Activated T-helper 2 cell treated with anti-CD3 and anti-CD28 coated beads, Interferon-gamma antibody, Interleukin-2, Interleukin-4, amounts not matched to agents 10 μg/mL and 5 μg/mL and 100 μg/mL, durations not matched to agents 14 hours and 24 hours and 36 hours (primary cell): ENCODE measurements around the gene EZR. TPM values are rescaled to one million over a fixed set of nuclear protein-coding genes. Genes with fewer than 3 reads are reported as not detected.

ENCODE experiments used
- DNase-seq: peaks from one replicate; pipeline ENCODE4 v3.0.0; 2021; ENCODE audit warnings: low spot score
- H3K27ac Mint-ChIP-seq: one replicate; pipeline ENCODE4 v1.8.0; 2021; ENCODE audit warnings: mixed read lengths
- H3K27me3 Mint-ChIP-seq: one replicate; pipeline ENCODE4 v1.8.0; 2021; ENCODE audit warnings: low read depth, mixed read lengths
- H3K36me3 Mint-ChIP-seq: one replicate; pipeline ENCODE4 v1.8.0; 2021; ENCODE audit warnings: low read depth, mixed read lengths
- H3K4me1 Mint-ChIP-seq: one replicate; pipeline ENCODE4 v1.8.0; 2021; ENCODE audit warnings: low read depth, mixed read lengths
- H3K4me3 Mint-ChIP-seq: one replicate; pipeline ENCODE4 v1.8.0; 2021; ENCODE audit warnings: low read depth, mild to moderate bottlenecking, moderate library complexity, mixed read lengths
- H3K9me3 Mint-ChIP-seq: one replicate; pipeline ENCODE4 v1.8.0; 2021; ENCODE audit warnings: mixed read lengths
- intact Hi-C: fragments of 100-400 bp; cut with micrococcal nuclease; formaldehyde crosslinking; loops from one replicate; pipeline ENCODE4 v1.15.1; 2023
- total RNA-seq: library from RNA; stranded (reverse); gene quantifications from 2 replicates; pipeline ENCODE4 v1.2.3, GENCODE V29; 2022

Gene EZR
- total RNA-seq, result 204 and 206 TPM in 2 replicates

DNA sequence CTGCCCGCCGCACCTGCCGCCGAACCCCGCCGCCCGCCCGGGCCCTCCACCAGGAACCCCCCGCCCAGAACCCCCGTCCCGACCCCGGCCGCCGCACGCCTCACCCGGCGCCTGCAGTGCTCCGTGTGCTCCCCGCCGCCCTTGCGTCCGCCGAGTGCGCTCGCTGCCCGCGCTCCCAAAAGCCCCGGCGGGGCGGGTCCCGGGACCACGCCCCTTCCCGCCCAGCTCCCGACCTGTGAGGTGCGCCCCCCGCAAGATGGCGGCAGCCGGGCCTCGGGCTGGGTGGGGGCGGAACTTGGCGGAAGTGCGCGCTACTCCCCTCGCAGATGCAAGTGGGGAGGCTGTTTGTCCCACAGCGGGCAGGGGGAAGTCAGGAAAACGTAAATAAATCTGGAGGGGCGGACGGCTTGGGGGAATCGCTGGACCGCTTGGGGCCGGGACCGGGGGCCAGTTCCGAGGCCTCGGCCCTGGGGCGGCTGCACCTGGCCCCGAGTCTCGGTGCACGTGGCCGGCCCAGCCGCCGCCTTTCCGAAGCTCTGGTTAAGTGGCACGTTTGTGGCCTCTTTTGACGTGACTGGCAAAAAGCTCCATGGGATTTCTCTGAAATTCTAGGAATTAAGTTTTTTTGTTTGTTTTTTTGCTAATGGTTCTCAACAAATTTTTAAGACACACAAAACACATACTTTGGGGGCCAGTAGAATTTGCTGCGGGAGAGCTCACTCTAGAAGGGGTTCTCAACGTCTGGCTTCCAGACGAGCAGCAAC lies at the start of gene EZR:
EZR (minus strand) TSS at position 156 of the 764 bp plus-strand sequence. CDS start 1,275 bp downstream, outside the sequence.
- H3K9me3 Mint-ChIP-seq, result no peaks in the 10 kb centered on the region

GRCh38 chr6:158868122-158868480 lies 48.9 kb upstream of the EZR start:
- DNase-seq, result no peak
- no peak overlapping the region for H3K27ac Mint-ChIP-seq
- no peak overlapping the region for H3K4me3 Mint-ChIP-seq
- no peaks in the 10 kb centered on the region for H3K36me3 Mint-ChIP-seq
- intact Hi-C loops, result no loop called here
- no peaks in the 10 kb centered on the region for H3K9me3 Mint-ChIP-seq
- H3K4me1 Mint-ChIP-seq, result peaks cover 32% of the 10 kb centered on the region
- H3K27me3 Mint-ChIP-seq, result peaks cover 2% of the 10 kb centered on the region

More for the DNA sequence above, at the start of gene EZR:
- Mint-ChIP-seq H3K4me3 (peak within 1 kb of the TSS; percentile 99), H3K4me1 (peaks cover 41% of the 10 kb centered on the region), H3K27me3 (no peaks in the 10 kb centered on the region), H3K27ac (peak within 1 kb of the TSS; percentile 89), H3K36me3 (peaks cover 38% of the 10 kb centered on the region)
- intact Hi-C loops, result loop anchor here (1.0 to 10.0 kb wide), 6 partner anchors 50 to 1195 kb away; partner anchors contain the start of gene TAGAP
- DNase-seq, result peak; percentile 71

DNA sequence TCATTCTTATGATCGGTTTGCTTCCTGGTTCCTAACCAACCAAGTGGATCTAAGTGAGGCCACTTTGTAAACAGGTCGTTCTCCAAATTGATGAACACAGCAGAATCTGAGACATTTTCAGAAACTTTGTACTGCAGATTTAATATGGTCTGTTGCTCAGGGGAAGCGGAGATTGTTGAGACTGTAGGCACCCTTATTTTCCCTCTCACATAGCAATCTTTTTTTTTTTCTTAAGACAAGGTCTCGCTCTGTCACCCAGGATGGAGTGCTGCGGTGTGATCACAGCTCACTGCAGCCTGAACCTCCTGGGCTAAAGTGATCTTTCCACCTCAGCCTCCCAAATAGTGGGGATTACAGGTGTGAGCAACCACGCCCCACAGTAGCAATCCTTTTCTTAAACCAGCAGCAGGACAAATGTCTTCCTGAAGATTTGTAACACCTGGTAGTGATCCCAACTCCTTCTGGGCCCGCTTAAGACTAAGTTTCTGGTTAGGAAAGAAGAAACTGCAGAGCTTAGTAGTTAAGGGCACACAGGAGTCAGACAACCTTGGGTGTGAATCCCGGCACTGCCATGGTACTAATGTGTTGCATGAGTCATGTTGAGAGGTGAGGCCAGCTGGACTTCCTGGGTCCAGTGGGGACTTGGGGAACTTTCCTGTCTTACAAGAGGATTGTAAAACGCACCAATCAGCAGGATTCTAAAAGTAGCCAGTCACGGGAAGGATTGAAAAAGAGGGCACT lies 48.4 kb upstream of the EZR start:
- Mint-ChIP-seq H3K4me1 (peaks cover 32% of the 10 kb centered on the region), H3K4me3 (no peak overlapping the region), H3K27me3 (peaks cover 2% of the 10 kb centered on the region), H3K27ac (peak overlapping the region; percentile 37), H3K9me3 (no peaks in the 10 kb centered on the region), H3K36me3 (no peaks in the 10 kb centered on the region)
- intact Hi-C loops, result no loop called here
- no peak for DNase-seq

- H3K27ac Mint-ChIP-seq, result no peak overlapping the region
- H3K4me3 Mint-ChIP-seq, result no peak overlapping the region
- intact Hi-C loops, result no loop called here
- peaks cover 34% of the 10 kb centered on the region for H3K4me1 Mint-ChIP-seq
- H3K36me3 Mint-ChIP-seq, result no peaks in the 10 kb centered on the region
- no peak for DNase-seq
- H3K27me3 Mint-ChIP-seq, result peaks cover 2% of the 10 kb centered on the region
- no peaks in the 10 kb centered on the region for H3K9me3 Mint-ChIP-seq
Measured at GRCh38 chr6:158865769-158866168, 46.6 kb upstream of the EZR start.

- Mint-ChIP-seq H3K27ac (no peak overlapping the region), H3K27me3 (peaks cover 2% of the 10 kb centered on the region), H3K9me3 (no peaks in the 10 kb centered on the region), H3K4me1 (peaks cover 16% of the 10 kb centered on the region), H3K4me3 (no peak overlapping the region), H3K36me3 (no peaks in the 10 kb centered on the region)
- DNase-seq, result no peak
- intact Hi-C loops, result no loop called here
Measured at GRCh38 chr6:158863646-158864045, 44.5 kb upstream of the EZR start.

GRCh38 chr6:158861686-158862381 lies 42.7 kb upstream of the EZR start:
- H3K4me1 Mint-ChIP-seq, result peaks cover 3% of the 10 kb centered on the region
- no peaks in the 10 kb centered on the region for H3K36me3 Mint-ChIP-seq
- H3K9me3 Mint-ChIP-seq, result no peaks in the 10 kb centered on the region
- no peak overlapping the region for H3K4me3 Mint-ChIP-seq
- intact Hi-C loops, result no loop called here
- H3K27me3 Mint-ChIP-seq, result peaks cover 2% of the 10 kb centered on the region
- no peak for DNase-seq
- H3K27ac Mint-ChIP-seq, result no peak overlapping the region

GRCh38 chr6:158860279-158860865 lies 41.2 kb upstream of the EZR start:
- no peak overlapping the region for H3K4me3 Mint-ChIP-seq
- no peak for DNase-seq
- intact Hi-C loops, result no loop called here
- H3K9me3 Mint-ChIP-seq, result no peaks in the 10 kb centered on the region
- H3K4me1 Mint-ChIP-seq, result peaks cover 6% of the 10 kb centered on the region
- H3K27ac Mint-ChIP-seq, result no peak overlapping the region
- H3K36me3 Mint-ChIP-seq, result no peaks in the 10 kb centered on the region
- peaks cover 2% of the 10 kb centered on the region for H3K27me3 Mint-ChIP-seq

DNA sequence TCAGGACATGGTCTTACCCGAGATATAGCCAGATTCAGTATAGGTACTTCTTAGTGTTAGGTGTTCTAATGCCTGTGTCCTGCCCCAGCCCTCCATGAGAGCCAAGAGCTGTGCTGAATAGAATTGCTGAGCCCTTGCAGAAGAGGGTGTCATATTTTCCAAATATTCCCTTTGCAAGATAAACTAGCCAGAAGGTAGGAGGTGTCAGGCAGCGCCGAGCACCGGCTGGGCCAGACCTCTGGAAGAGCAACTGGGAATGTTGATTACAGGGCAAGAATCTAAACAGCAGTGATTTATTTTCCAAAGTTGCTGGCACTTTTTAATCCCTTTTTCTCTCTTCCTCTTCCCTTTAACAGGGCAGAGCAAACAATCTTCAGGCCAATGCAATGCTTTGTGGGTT lies 37.1 kb upstream of the EZR start:
- no peaks in the 10 kb centered on the region for H3K9me3 Mint-ChIP-seq
- DNase-seq, result no peak
- no peaks in the 10 kb centered on the region for H3K27me3 Mint-ChIP-seq
- H3K27ac Mint-ChIP-seq, result no peak overlapping the region
- no peak overlapping the region for H3K4me3 Mint-ChIP-seq
- peaks cover 12% of the 10 kb centered on the region for H3K4me1 Mint-ChIP-seq
- H3K36me3 Mint-ChIP-seq, result no peaks in the 10 kb centered on the region
- intact Hi-C loops, result no loop called here

DNA sequence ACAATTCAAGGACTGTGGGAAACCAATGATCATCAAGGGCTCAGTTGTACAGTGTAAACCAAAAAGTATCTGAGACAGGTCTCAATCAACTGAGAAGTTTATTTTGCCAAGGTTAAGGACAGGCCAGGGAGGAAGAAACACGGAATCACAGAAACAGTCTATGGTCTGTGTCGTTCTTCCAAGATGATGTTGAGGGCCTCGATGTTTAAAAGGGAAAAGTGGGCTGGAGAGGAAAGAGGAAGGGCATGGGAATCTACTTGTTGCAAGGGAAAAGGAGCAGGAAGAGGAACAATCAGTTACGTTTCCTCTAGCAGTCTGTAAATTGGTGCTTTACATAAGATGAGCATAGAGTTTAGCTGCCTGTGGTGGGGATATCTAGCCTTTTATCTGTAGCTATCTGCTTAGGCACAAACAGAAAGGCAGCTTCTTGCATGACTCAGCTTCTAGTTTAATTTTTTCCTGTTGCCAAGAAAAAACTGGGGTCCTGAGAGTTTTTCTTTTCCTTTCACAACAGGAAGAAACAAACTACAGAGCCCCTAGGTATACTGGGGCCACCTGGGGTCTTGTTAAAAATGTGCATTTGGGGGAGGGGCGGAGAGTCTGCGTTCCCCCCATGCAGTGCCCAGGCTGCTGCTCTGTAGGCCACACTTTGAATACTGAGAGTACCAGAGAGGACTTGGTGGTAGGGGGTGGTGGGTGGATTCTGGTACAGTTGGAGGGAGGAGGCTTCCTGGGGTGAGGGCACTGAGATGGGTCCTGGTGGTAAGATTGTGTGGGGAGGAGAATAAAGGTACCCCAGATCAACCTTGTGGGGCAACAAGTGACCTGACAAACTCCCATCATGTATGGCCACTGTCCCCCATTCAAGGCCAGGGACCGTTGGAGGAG lies 35.3 kb upstream of the EZR start:
- no peaks in the 10 kb centered on the region for H3K36me3 Mint-ChIP-seq
- DNase-seq, result peak; percentile 22
- no peaks in the 10 kb centered on the region for H3K9me3 Mint-ChIP-seq
- no peaks in the 10 kb centered on the region for H3K27me3 Mint-ChIP-seq
- H3K4me1 Mint-ChIP-seq, result peaks cover 25% of the 10 kb centered on the region
- intact Hi-C loops, result loop anchor here (1.0 to 5.0 kb wide), 4 partner anchors 164 to 582 kb away; partner anchors contain the start of gene TAGAP
- no peak overlapping the region for H3K27ac Mint-ChIP-seq
- H3K4me3 Mint-ChIP-seq, result no peak overlapping the region

DNA sequence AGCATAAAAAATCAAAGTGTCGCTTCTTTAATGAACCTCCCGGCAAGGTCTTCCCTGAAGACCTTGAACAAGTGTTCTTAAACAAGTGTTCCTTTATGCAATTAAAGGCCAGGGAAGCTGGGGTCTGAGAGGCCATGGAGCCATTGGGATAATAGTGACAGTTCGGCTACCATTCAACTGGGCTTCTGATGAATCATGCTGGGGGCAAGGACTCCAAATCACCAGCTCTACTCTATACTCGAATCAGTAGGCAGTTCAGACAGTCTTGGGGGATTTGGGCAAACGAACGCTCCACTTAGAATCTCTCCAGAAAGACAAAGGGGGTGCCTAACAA lies 34.7 kb upstream of the EZR start:
- intact Hi-C loops, result loop anchor here (1.0 to 5.0 kb wide), 6 partner anchors 15 to 582 kb away; partner anchors contain the start of gene TAGAP
- DNase-seq, result no peak
- Mint-ChIP-seq H3K27ac (no peak overlapping the region), H3K36me3 (no peaks in the 10 kb centered on the region), H3K9me3 (no peaks in the 10 kb centered on the region), H3K4me1 (peaks cover 29% of the 10 kb centered on the region), H3K4me3 (no peak overlapping the region), H3K27me3 (no peaks in the 10 kb centered on the region)

DNA sequence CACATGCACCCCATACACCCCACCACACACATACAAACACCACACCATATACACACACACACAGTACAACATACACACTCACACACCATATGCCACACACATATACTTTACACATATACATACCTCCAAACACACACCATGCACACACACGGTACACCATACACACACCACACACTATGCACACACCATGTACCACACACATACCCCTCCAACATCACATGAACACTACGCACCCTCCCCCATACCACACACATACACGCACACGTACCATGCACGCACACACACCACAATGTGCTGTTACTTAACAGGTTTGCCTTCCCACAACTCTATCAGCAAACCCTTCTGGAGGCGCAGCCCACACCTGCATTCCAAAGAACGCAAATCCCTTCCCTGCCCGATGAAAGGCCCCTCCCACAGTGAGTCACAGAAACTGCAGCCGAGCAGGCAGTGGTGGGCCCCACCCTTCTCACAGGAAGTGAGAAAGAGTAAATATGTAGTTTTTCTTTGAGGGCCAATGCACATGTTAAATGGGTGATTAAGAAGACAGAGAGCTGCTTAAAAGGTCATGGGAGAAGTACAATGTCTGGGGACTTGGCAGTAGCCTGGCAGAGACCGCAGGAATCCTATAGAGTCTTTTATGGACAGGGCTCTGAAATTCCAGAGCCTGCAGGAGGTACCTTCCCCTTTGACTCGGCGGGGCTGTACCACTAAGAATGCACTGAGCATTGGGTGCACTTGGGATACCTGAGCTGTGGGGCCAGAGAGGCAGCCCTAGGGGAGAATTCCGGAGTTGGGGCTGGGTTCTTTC lies 34.1 kb upstream of the EZR start:
- H3K4me1 Mint-ChIP-seq, result peaks cover 29% of the 10 kb centered on the region
- H3K27me3 Mint-ChIP-seq, result no peaks in the 10 kb centered on the region
- peak; percentile 86 for DNase-seq
- no peaks in the 10 kb centered on the region for H3K9me3 Mint-ChIP-seq
- H3K36me3 Mint-ChIP-seq, result no peaks in the 10 kb centered on the region
- no peak overlapping the region for H3K27ac Mint-ChIP-seq
- intact Hi-C loops, result loop anchor here (1.0 to 5.0 kb wide), 5 partner anchors 16 to 581 kb away; partner anchors contain the start of gene TAGAP
- H3K4me3 Mint-ChIP-seq, result no peak overlapping the region
